T-helper 2 cell (primary cell): ENCODE data around the gene TNFSF8.

Experiments
- DNase-seq, 5 experiments: peaks; one replicate each; pipeline versions ENCODE4 v3.0.0 to v3.0.0-alpha.2; 2012 to 2022

The TNFSF8 gene

GRCh38 chr9:114935119-114935518, 4.7 kb upstream of the TNFSF8 start:
- DNase-seq, result no peak

- DNase-seq, result no peak
Measured at GRCh38 chr9:114932502-114932901, 2.1 kb upstream of the TNFSF8 start.

GRCh38 chr9:114931407-114931806, 1.0 kb upstream of the TNFSF8 start:
- no peak for DNase-seq

GRCh38 chr9:114929201-114929600, 1.2 kb downstream of the TNFSF8 start:
- peak in 2 of 5 experiments; percentile 57 to 76 for DNase-seq

GRCh38 chr9:114928671-114929070, 1.7 kb downstream of the TNFSF8 start:
- DNase-seq, result no peak

GRCh38 chr9:114928136-114928535, 2.3 kb downstream of the TNFSF8 start:
- DNase-seq, result peak in 1 of 5 experiments; percentile 61

- no peak for DNase-seq
Measured at GRCh38 chr9:114925672-114926071, 4.7 kb downstream of the TNFSF8 start.

- DNase-seq, result no peak
Measured at GRCh38 chr9:114925039-114925438, 5.4 kb downstream of the TNFSF8 start.

GRCh38 chr9:114924327-114924726, 6.1 kb downstream of the TNFSF8 start:
- DNase-seq, result no peak

- no peak for DNase-seq
Measured at GRCh38 chr9:114923918-114924317, 6.5 kb downstream of the TNFSF8 start.

- DNase-seq, result no peak
Measured at GRCh38 chr9:114921171-114921570, 9.2 kb downstream of the TNFSF8 start.

GRCh38 chr9:114919611-114920010, 10.8 kb downstream of the TNFSF8 start:
- no peak for DNase-seq

GRCh38 chr9:114916481-114916880, 13.9 kb downstream of the TNFSF8 start:
- DNase-seq, result no peak

GRCh38 chr9:114914139-114914538, 16.3 kb downstream of the TNFSF8 start:
- DNase-seq, result no peak

GRCh38 chr9:114913656-114914055, 16.7 kb downstream of the TNFSF8 start:
- DNase-seq, result no peak

- no peak for DNase-seq
Measured at GRCh38 chr9:114913217-114913616, 17.2 kb downstream of the TNFSF8 start.

- DNase-seq, result no peak
Measured at GRCh38 chr9:114911167-114911821, 19.1 kb downstream of the TNFSF8 start.

- no peak for DNase-seq
Measured at GRCh38 chr9:114910541-114910940, 19.9 kb downstream of the TNFSF8 start.

- no peak for DNase-seq
Measured at GRCh38 chr9:114909661-114910060, 20.7 kb downstream of the TNFSF8 start.

GRCh38 chr9:114908805-114909448, 21.5 kb downstream of the TNFSF8 start:
- peak in 1 of 5 experiments; percentile 48 for DNase-seq

GRCh38 chr9:114908104-114908622, 22.2 kb downstream of the TNFSF8 start:
- DNase-seq, result peak in 1 of 5 experiments; percentile 77

- DNase-seq, result peak in 1 of 5 experiments; percentile 51
Measured at GRCh38 chr9:114906922-114907571, 23.3 kb downstream of the TNFSF8 start.

- DNase-seq, result no peak
Measured at GRCh38 chr9:114905170-114905940, 25.0 kb downstream of the TNFSF8 start.
